GM12878 (cell line): ENCODE results near the gene CCDC8. TPM values are rescaled to one million over a fixed set of nuclear protein-coding genes. Genes with fewer than 3 reads are reported as not detected.

Experiments
- ASH2L ChIP-seq: fragments of 300-600, 200-600 bp; sonication (generic); IDR thresholded peaks from 2 replicates; pipeline ENCODE4 v1.6.1; 2017; ENCODE audit warnings: low read depth, mild to moderate bottlenecking, borderline replicate concordance
- KDM1A ChIP-seq: fragments of 200-600 bp; sonication (generic); IDR thresholded peaks from 2 replicates; pipeline ENCODE4 v1.6.1; 2016; ENCODE audit warnings: borderline replicate concordance
- NR2F1 ChIP-seq: fragments of 450-650 bp; conservative IDR thresholded peaks from 2 replicates; pipeline ENCODE4 v1.6.1; 2017; ENCODE audit warnings: mild to moderate bottlenecking
- POU2F2 ChIP-seq: IDR thresholded peaks from 3 replicates; pipeline ENCODE4 v1.6.1; 2011; ENCODE audit warnings: low read depth, mild to moderate bottlenecking, low read length, borderline replicate concordance
- polyA plus RNA-seq, 11 experiments: library from polyadenylated mRNA; depleted of rRNA in 4 of 11; unstranded in 6 of 11; stranded (reverse) in 5 of 11; fragments of >200 nt; fragmentation: Nextera tagmentation in 4 of 11; fragmentation: Illumina TruSeq in 1 of 11; extraction: Ambion mirVana in 4 of 11; extraction: Trizol in 1 of 11; gene quantifications; 1 replicate in 1 of 11; 2 replicates in 10 of 11; pipeline versions ENCODE4 v1.2.1 to v1.2.3, GENCODE V29; 2011 to 2016; ENCODE audit warnings: inconsistent platforms in 2 of 11, missing spikeins in 2 of 11, low read depth in 1 of 11
- total RNA-seq, 4 experiments: library from RNA; depleted of rRNA in 3 of 4; stranded (reverse); fragments of >200 nt in 3 of 4; fragmentation: Illumina TruSeq in 1 of 4; extraction: Trizol in 1 of 4; gene quantifications; 2 replicates each; pipeline versions ENCODE4 v1.2.1 to v1.2.3, GENCODE V29; 2013 to 2021
- TF ChIP-seq, protein P1 (sequence below): fragments of 450-650 bp; IDR thresholded peaks from 2 replicates; pipeline ENCODE4 v1.6.1; 2017; ENCODE audit warnings: mild to moderate bottlenecking, moderate library complexity
- TF ChIP-seq, protein P2 (sequence below): fragments of 450-650 bp; conservative IDR thresholded peaks from 2 replicates; pipeline ENCODE4 v1.6.1; 2017; ENCODE audit warnings: mild to moderate bottlenecking, moderate library complexity
- TF ChIP-seq, protein P3 (sequence below): fragments of 450-650 bp; IDR thresholded peaks from 2 replicates; pipeline ENCODE4 v1.6.1; 2017; ENCODE audit warnings: mild to moderate bottlenecking

Gene CCDC8
- total and polyA plus RNA-seq, 10 of the 15 experiments (the other 5 are each of a cell fraction or from before 2014, with no cell fraction given): under 0.01 to 0.15 (median 0.05) TPM; not detected in 5

DNA sequence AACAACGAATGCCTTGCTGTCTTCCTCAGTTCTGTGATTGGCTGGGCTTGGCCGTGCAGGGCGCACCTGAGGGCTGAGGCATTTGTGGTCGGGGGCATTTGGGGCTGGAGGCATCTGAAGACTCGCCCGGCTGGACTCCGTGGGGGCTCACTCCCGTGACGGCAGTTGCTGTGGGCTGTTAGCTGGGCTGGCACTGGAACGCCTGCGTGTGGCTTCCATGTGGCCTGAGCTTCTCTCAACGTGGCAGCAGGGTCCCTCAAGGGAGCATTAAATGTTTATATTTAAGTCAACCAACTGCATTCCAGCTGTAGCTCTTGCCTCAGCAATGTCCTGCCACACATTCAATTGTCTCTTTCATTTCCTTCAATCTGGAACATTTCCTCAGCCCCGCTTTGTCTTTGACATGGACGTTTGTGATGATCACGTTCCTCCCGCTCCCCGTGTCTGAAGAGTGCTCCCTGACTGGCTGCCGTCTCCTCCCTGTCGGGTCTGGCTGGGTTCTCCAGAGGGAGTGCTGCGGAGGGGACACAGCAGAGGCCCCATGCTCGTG, 21.0 kb downstream of the CCDC8 start (continued):
- TF ChIP-seq, protein P1, sequence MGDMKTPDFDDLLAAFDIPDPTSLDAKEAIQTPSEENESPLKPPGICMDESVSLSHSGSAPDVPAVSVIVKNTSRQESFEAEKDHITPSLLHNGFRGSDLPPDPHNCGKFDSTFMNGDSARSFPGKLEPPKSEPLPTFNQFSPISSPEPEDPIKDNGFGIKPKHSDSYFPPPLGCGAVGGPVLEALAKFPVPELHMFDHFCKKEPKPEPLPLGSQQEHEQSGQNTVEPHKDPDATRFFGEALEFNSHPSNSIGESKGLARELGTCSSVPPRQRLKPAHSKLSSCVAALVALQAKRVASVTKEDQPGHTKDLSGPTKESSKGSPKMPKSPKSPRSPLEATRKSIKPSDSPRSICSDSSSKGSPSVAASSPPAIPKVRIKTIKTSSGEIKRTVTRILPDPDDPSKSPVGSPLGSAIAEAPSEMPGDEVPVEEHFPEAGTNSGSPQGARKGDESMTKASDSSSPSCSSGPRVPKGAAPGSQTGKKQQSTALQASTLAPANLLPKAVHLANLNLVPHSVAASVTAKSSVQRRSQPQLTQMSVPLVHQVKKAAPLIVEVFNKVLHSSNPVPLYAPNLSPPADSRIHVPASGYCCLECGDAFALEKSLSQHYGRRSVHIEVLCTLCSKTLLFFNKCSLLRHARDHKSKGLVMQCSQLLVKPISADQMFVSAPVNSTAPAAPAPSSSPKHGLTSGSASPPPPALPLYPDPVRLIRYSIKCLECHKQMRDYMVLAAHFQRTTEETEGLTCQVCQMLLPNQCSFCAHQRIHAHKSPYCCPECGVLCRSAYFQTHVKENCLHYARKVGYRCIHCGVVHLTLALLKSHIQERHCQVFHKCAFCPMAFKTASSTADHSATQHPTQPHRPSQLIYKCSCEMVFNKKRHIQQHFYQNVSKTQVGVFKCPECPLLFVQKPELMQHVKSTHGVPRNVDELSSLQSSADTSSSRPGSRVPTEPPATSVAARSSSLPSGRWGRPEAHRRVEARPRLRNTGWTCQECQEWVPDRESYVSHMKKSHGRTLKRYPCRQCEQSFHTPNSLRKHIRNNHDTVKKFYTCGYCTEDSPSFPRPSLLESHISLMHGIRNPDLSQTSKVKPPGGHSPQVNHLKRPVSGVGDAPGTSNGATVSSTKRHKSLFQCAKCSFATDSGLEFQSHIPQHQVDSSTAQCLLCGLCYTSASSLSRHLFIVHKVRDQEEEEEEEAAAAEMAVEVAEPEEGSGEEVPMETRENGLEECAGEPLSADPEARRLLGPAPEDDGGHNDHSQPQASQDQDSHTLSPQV: no peak
- TF ChIP-seq, protein P2, sequence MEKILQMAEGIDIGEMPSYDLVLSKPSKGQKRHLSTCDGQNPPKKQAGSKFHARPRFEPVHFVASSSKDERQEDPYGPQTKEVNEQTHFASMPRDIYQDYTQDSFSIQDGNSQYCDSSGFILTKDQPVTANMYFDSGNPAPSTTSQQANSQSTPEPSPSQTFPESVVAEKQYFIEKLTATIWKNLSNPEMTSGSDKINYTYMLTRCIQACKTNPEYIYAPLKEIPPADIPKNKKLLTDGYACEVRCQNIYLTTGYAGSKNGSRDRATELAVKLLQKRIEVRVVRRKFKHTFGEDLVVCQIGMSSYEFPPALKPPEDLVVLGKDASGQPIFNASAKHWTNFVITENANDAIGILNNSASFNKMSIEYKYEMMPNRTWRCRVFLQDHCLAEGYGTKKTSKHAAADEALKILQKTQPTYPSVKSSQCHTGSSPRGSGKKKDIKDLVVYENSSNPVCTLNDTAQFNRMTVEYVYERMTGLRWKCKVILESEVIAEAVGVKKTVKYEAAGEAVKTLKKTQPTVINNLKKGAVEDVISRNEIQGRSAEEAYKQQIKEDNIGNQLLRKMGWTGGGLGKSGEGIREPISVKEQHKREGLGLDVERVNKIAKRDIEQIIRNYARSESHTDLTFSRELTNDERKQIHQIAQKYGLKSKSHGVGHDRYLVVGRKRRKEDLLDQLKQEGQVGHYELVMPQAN: no peak
- no peak for TF ChIP-seq POU2F2
- TF ChIP-seq KDM1A: no peak
- TF ChIP-seq ASH2L: no peak
- TF ChIP-seq, protein P3, sequence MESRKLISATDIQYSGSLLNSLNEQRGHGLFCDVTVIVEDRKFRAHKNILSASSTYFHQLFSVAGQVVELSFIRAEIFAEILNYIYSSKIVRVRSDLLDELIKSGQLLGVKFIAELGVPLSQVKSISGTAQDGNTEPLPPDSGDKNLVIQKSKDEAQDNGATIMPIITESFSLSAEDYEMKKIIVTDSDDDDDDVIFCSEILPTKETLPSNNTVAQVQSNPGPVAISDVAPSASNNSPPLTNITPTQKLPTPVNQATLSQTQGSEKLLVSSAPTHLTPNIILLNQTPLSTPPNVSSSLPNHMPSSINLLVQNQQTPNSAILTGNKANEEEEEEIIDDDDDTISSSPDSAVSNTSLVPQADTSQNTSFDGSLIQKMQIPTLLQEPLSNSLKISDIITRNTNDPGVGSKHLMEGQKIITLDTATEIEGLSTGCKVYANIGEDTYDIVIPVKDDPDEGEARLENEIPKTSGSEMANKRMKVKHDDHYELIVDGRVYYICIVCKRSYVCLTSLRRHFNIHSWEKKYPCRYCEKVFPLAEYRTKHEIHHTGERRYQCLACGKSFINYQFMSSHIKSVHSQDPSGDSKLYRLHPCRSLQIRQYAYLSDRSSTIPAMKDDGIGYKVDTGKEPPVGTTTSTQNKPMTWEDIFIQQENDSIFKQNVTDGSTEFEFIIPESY: no peak
- no peak for TF ChIP-seq NR2F1
